OCI-LY3 (cell line): Measurements from ENCODE around the gene GPNMB.
"Not testable (repeated sequence)": the region's sequence is repeated elsewhere in the genome, so short reads cannot be mapped to it uniquely, and the experiment has no call there.

ENCODE experiments used
- H2AFZ ChIP-seq: fragments of 200-600, 300-600 bp; shearing (Covaris generic); 2 replicates; pipeline ENCODE4 v1.6.0; 2014; ENCODE audit warnings: antibody characterized with exemption, low read depth, low read length
- H3K27ac ChIP-seq: fragments of 200-600, 300-600 bp; sonication (generic); 2 replicates; pipeline ENCODE4 v1.5.1; 2014; ENCODE audit warnings: mild to moderate bottlenecking, low read length, moderate library complexity, mixed read lengths
- H3K27me3 ChIP-seq: fragments of 200-600, 300-600 bp; sonication (generic); 2 replicates; pipeline ENCODE4 v1.6.1; 2014; ENCODE audit warnings: low read depth, low read length, mixed read lengths
- H3K36me3 ChIP-seq: fragments of 200-600, 300-600 bp; sonication (generic); replicated peaks from 2 replicates; pipeline ENCODE3; 2014; ENCODE audit warnings: low read depth, low read length, mixed read lengths
- H3K4me1 ChIP-seq: fragments of 300-600, 200-600 bp; sonication (generic); 2 replicates; pipeline ENCODE4 v1.6.1; 2014; ENCODE audit warnings: low read length, mixed read lengths
- H3K4me2 ChIP-seq: fragments of 200-600, 300-600 bp; sonication (generic); 2 replicates; pipeline ENCODE4 v1.6.1; 2014; ENCODE audit warnings: low read length, mixed read lengths
- H3K4me3 ChIP-seq: fragments of 300-600, 200-600 bp; sonication (generic); 2 replicates; pipeline ENCODE4 v1.5.1; 2014; ENCODE audit warnings: antibody characterized with exemption, mild to moderate bottlenecking, low read length, moderate library complexity
- H3K79me2 ChIP-seq: fragments of 300-600, 200-600 bp; shearing (Covaris generic); 2 replicates; pipeline ENCODE4 v1.6.1; 2014; ENCODE audit warnings: mild to moderate bottlenecking, low read length, mixed read lengths
- H3K9ac ChIP-seq: fragments of 300-600, 200-600 bp; shearing (Covaris generic); 2 replicates; pipeline ENCODE4 v1.6.0; 2014; ENCODE audit warnings: mild to moderate bottlenecking, low read length, moderate library complexity
- H3K9me3 ChIP-seq: fragments of 200-600, 300-600 bp; shearing (Covaris generic); 2 replicates; pipeline ENCODE4 v1.6.1; 2014; ENCODE audit warnings: low read length, mixed read lengths; ENCODE audit not compliant: insufficient read depth
- H4K20me1 ChIP-seq: fragments of 200-600, 300-600 bp; sonication (generic); 2 replicates; pipeline ENCODE4 v1.6.1; 2016; ENCODE audit warnings: low read length, mixed read lengths; ENCODE audit not compliant: insufficient read depth
- CTCF ChIP-seq: fragments of 200-600, 300-600 bp; sonication (generic); IDR thresholded peaks from 2 replicates; pipeline ENCODE4 v1.5.1; 2014; ENCODE audit warnings: antibody characterized with exemption, low read length, low read depth
- EZH2phosphoT487 ChIP-seq: fragments of 200-600 bp; shearing (Covaris generic); IDR thresholded peaks from 2 replicates; pipeline ENCODE4 v1.6.1; 2018; ENCODE audit warnings: antibody characterized with exemption, mixed run types, low read depth

GPNMB gene

GRCh38 chr7:23246555-23246954, at the start of gene GPNMB:
Gene GPNMB (plus strand): TSS chr7:23246775. CDS start chr7:23246858, 83 bp downstream.
- no peaks in the 10 kb centered on the region for H3K36me3 ChIP-seq
- H3K9ac ChIP-seq, result no peak within 1 kb of the TSS
- H2AFZ ChIP-seq, result no peak within 1 kb of the TSS
- TF ChIP-seq EZH2phosphoT487 (no peak), CTCF (no peak)
- H3K27me3 ChIP-seq, result peaks cover 5% of the 10 kb centered on the region; the same call in 1 of the 2 replicates
- H3K27ac ChIP-seq, result no peak within 1 kb of the TSS
- no peak within 1 kb of the TSS for H3K4me2 ChIP-seq
- H3K4me3 ChIP-seq, result no peak within 1 kb of the TSS
- H4K20me1 ChIP-seq, result no peaks in the 10 kb centered on the region
- no peaks in the 10 kb centered on the region for H3K79me2 ChIP-seq
- peaks cover 7% of the 10 kb centered on the region for H3K4me1 ChIP-seq
- no peaks in the 10 kb centered on the region for H3K9me3 ChIP-seq

- H3K27ac ChIP-seq, H3K4me3 ChIP-seq, H3K9me3 ChIP-seq, H3K9ac ChIP-seq, H3K79me2 ChIP-seq, H2AFZ ChIP-seq, H3K4me2 ChIP-seq, H3K4me1 ChIP-seq, H4K20me1 ChIP-seq, H3K27me3 ChIP-seq: not testable (repeated sequence)
- H3K36me3 ChIP-seq, result peaks cover 32% of the 10 kb centered on the region
Observed at GRCh38 chr7:23197745-23198144, 48.8 kb upstream of the GPNMB start.

- Histone ChIP-seq H4K20me1 (no peaks in the 10 kb centered on the region), H3K79me2 (no peaks in the 10 kb centered on the region), H3K27ac (no peak overlapping the region), H3K27me3 (no peaks in the 10 kb centered on the region), H2AFZ (no peak overlapping the region), H3K4me1 (no peaks in the 10 kb centered on the region), H3K9ac (no peak overlapping the region), H3K4me3 (no peak overlapping the region), H3K36me3 (peaks cover 36% of the 10 kb centered on the region), H3K9me3 (no peaks in the 10 kb centered on the region), H3K4me2 (no peak overlapping the region)
- TF ChIP-seq EZH2phosphoT487, result no peak
- TF ChIP-seq CTCF, result no peak
Observed at GRCh38 chr7:23200331-23200730, 46.2 kb upstream of the GPNMB start.

- Histone ChIP-seq H3K4me2 (no peak overlapping the region), H4K20me1 (no peaks in the 10 kb centered on the region), H3K4me3 (no peak overlapping the region), H3K36me3 (peaks cover 24% of the 10 kb centered on the region), H3K27me3 (no peaks in the 10 kb centered on the region), H3K27ac (no peak overlapping the region), H3K9me3 (no peaks in the 10 kb centered on the region), H3K4me1 (peaks cover 9% of the 10 kb centered on the region), H3K9ac (no peak overlapping the region), H2AFZ (no peak overlapping the region), H3K79me2 (no peaks in the 10 kb centered on the region)
- TF ChIP-seq EZH2phosphoT487 (no peak), CTCF (no peak)
Observed at GRCh38 chr7:23204241-23204640, 42.3 kb upstream of the GPNMB start.

- Histone ChIP-seq H3K4me2 (no peak overlapping the region), H3K36me3 (peaks cover 12% of the 10 kb centered on the region), H3K4me1 (peaks cover 9% of the 10 kb centered on the region), H4K20me1 (no peaks in the 10 kb centered on the region), H3K27me3 (no peaks in the 10 kb centered on the region), H3K9me3 (no peaks in the 10 kb centered on the region), H3K79me2 (no peaks in the 10 kb centered on the region), H3K27ac (no peak overlapping the region), H2AFZ (no peak overlapping the region), H3K9ac (no peak overlapping the region), H3K4me3 (no peak overlapping the region)
- TF ChIP-seq EZH2phosphoT487, result no peak
- no peak for TF ChIP-seq CTCF
Observed at GRCh38 chr7:23205577-23205908, 41.0 kb upstream of the GPNMB start.
